Measurements from ENCODE around the gene LRRC8E.

DNA sequence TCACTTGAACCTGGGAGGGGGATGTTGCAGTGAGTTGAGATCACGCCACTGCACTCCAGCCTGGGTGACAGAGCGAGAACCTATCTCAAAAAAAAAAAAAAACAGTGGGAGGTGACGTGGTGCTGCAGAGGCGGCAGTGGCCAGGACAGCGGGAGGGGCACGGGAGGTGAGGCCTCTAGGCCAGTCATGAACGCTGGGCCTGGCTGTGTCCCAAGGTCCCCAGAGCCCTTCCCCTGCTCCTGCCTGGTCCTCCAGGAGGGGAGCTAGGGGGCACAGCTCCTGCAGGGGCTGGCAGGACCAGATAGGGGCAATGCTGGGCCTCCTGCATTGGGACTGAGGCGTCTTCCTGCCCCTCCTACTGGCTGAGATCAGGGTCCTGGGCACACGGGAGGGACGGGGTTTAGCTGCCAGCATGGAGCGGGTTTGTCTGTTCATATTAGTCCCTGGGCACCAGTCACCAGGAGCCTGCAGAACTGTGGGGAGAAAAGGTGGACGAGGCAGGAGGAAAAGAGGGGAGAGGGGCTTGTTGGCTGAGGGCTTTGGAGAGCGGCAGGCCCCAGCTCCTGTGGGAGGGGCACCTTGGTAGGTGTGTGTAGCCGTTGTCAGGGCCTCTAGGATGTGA is 19.9 kb downstream of the LRRC8E start:
- TF ChIP-seq CTCF (IDR thresholded peaks at IDR 0.05) (no peak), POLR2A (IDR thresholded peaks at IDR 0.05) (no peak), EP300 (IDR thresholded peaks at IDR 0.05) (no peak), POLR2AphosphoS5 (IDR thresholded peaks at IDR 0.05) (no peak)

Data from gastroesophageal sphincter (tissue), 3 donors.